HG02870 (cell line): ENCODE results near the gene DOCK11.
A peak's percentile ranks its signal among the peaks of the same experiment; 100 is the strongest.
"Not testable (repeated sequence)": the region's sequence is repeated elsewhere in the genome, so short reads cannot be mapped to it uniquely, and the experiment has no call there.

Source experiments
- ATAC-seq: cut with Tn5 transposase; IDR thresholded peaks from one replicate; pipeline ENCODE4 v1.9.1; 2021; ENCODE audit warnings: mild to moderate bottlenecking, moderate library complexity; ENCODE audit not compliant: unreplicated experiment

The DOCK11 gene

DNA sequence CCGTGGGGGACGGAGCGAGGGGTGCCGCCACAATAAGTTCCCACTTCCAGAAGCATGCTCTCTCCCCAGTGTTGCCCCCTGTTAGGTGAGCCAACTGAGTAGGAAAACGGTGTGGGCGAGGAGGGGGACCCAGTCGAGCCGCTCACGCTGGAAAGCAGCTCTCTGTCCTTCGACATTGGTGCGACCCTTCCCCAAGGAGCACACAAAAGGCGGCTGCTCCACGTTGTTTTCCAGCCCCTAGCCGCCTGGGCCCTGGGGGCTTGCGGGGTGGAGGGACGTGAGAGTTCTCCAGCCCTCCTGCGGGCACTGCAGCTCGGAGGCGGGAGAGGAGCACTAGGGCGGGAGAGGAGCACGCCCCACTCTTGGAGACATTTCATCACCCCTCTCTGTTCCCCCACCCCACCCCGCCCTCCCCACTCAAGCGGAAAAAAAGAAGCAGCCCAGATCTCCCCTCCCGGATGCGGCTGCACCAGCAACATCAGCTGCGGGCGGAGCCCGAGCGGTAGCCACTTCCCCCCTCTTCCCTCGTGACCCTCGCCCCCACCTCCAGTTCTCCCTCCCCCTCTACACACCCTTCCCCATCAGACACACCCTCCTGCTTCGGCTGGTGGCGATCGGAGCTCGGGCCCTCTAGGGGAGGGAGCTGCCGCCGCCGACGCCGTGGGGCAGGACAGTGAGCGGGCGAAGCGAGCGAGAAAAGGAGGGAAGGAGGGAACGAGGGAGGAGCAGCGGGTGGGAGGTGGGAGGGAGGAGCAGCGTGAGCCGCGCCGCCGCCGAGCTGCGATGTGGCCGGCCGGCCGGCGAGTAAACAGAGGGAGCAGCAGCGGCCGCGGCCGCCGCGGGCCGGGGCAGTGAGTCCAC, at the start of gene DOCK11:
Gene DOCK11, plus strand, starts transcription at position 755 of the 861 bp plus-strand sequence. CDS start 157 bp downstream, outside the sequence.
- peak; percentile 64 for ATAC-seq

DNA sequence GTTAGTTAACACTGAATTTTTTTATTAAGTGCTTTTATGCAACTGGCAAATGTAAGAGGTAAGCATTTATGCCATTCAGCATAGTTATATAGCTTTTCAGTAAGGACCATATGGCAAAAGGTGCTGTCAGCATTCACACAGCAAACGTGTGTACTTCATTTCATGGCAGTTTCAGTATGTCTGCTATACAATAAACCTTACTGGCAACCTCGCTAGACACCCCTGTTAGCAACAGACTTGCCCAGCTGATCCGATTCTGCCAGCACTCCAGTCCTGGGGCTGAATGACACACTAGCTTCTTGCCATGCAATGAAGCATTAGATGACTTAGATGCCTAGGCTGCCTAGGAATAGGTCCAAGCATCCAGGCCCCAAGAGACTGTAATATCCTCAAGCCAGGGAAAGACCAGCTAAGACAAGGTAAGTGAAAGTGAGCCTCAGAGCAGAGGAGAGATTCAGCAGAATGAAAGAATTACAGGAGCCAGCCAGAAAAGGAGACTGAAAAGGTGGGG, 47.3 kb upstream of the DOCK11 start:
- ATAC-seq, result no peak

DNA sequence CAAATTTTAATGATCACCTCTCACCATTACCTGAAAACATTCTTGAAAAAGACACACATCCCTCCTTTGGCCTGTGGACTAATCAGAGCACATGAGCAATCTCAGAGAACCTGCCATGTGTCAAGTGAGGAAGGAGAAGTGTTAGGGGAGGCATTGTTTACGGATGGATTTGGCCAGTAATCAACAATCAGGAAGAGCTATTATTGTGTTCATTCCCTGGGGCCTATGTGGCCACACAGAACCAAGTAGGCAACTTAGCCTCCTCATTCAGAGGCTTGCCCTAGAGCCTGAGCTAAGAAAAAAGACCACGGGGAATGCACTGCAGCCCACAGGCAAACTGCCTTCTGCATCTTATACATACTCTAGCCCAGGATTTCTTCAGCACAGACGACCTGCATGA, 40.6 kb upstream of the DOCK11 start:
- no peak for ATAC-seq

DNA sequence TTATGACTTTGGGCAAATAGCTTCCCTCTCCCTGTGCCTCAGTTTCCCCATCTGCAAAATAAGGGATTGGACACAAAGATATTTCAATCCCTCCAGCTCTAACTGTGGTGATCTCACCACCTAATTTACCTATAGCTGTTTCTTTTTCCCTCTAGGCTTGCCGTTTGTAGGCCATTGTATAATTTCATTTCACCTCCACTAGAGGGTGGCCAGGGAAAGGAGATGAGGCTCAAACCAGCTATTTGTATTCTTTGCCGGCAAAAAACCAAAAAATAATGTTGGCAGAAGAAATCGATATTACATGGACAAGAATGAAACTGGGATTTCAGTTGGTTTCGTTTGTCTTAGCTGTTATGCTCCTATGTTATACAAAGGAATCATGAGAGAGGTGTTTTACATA, 36.1 kb upstream of the DOCK11 start:
- peak; percentile 57 for ATAC-seq

DNA sequence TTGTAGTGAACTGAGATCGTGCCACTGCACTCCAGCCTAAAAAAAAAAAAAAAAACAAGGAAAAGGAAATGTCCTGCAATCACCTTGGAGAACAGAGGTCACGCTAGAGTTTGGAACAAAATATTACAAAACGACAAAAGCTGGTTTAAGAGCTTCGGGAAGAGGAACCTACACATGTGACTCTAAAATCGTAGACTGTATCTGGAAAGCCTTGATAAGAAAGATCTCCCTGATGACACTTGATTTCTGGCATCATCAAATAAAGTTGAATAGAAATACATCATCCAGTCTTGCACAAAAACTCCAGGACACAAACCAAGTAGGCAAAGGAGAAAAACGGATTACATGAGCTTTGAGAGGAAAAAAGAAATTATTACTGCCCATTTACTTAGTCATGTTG, 31.1 kb upstream of the DOCK11 start:
- ATAC-seq, result no peak

GRCh38 chrX:118468122-118468521, 27.5 kb upstream of the DOCK11 start:
- ATAC-seq, result no peak

- not testable (repeated sequence) for ATAC-seq
Observed at GRCh38 chrX:118470721-118471347, 24.8 kb upstream of the DOCK11 start.

GRCh38 chrX:118474586-118474985, 21.0 kb upstream of the DOCK11 start:
- ATAC-seq, result no peak

GRCh38 chrX:118475903-118476302, 19.7 kb upstream of the DOCK11 start:
- no peak for ATAC-seq

- ATAC-seq, result no peak
Observed at GRCh38 chrX:118480172-118480571, 15.4 kb upstream of the DOCK11 start.

- not testable (repeated sequence) for ATAC-seq
Observed at GRCh38 chrX:118482384-118482783, 13.2 kb upstream of the DOCK11 start.

GRCh38 chrX:118484216-118484903, 11.3 kb upstream of the DOCK11 start:
- no peak for ATAC-seq

DNA sequence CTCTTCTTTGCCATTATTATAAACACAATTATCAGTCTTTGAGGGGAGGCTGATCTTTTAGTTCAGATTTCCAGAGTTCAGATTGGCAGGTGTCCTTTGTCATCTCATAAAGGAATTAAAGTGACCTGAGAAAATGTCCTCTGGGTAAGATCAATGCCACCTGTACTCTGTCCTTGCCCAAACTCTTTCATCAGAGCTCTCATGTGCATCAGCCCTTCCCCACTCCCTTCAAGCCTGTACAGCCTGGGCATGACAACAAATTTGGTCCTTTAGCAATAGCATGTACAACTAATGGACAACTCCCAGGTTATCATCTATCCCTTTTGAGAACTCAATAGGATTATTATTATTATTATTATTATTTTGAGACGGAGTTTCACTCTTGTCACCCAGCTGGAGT, 8.9 kb upstream of the DOCK11 start:
- ATAC-seq, result not testable (repeated sequence)

DNA sequence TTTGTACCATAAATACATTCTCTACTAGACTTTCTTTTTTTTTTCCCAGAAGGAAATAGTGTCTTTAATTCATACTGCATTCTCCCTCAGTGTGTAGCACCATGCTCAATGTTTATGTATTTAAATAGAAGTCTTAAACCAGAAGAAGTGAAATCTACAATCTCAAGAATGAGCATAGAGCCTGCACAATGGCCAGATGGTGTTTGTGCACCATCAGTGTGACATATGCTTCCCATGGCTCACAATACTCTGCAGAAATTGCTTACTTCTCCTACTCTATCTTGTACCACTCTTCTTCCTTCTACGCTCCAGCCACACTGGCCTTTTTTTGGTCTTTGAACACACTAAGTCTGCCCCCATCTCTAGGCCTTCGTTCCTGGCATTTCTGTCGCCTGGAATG, 2.6 kb upstream of the DOCK11 start:
- no peak for ATAC-seq

DNA sequence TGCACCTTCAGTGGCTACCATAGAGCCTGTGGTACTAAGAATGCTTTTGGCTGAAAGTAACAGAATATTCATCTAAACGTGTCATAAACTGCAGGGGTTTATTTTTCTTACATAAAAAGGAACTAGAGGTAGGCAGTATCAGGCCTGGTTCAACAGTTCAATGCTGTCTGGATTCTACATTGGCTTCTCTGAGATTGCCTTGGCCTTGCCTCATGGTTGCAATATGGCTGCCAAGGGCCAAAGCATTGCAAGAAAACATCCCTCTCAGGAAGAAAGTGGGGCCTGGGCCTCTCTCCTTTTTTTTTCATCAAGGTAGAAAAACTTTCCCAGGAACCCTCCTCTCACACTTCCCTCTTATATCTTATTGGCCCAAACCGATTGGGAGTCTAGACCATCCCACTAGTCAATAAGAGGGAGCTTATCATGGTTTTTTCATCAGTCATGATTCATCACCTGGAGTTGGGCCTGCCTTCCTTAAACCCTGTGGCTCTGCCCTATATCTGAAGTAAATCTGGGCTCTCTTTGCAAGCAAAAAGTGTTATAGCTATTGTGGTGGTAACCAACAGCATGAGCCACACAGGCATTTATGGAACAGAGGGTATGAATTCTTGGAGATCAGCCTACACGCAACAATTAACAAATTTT, 1.8 kb upstream of the DOCK11 start:
- ATAC-seq, result no peak

GRCh38 chrX:118495958-118496762, 545 bp downstream of the DOCK11 start:
- peak; percentile 49 for ATAC-seq

GRCh38 chrX:118496763-118497079, 1.1 kb downstream of the DOCK11 start:
- ATAC-seq, result peak; percentile 6

GRCh38 chrX:118497180-118497818, 1.7 kb downstream of the DOCK11 start:
- ATAC-seq, result no peak

DNA sequence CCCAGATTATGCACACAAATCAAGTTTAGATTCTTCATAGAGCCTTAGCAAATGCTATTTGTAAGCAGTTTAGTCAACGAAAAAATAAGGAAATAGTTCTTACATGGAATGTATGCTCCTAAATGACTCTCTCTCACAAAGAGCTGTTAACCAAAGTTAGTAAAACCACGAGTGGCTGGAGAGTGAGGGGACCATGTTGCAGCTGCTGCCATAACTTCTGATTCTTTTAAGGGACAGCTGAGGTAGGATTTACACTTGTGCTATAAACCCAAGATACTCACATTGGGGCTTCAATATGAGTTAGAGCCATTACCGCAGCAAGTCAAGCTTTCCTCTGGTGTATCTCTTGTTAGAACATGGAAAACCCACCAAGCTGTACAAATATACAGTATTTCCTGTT, 2.7 kb downstream of the DOCK11 start:
- ATAC-seq, result no peak

- no peak for ATAC-seq
Observed at GRCh38 chrX:118498755-118499154, 3.1 kb downstream of the DOCK11 start.
